GM12875 (cell line): ENCODE results near the gene HYCC1.
"Not testable (repeated sequence)": the region's sequence is repeated elsewhere in the genome, so short reads cannot be mapped to it uniquely, and the experiment has no call there.

Source experiments
- H3K4me3 ChIP-seq: one replicate; pipeline ENCODE4 v1.5.1; 2011; ENCODE audit warnings: low read depth, low read length, control low read depth
- CTCF ChIP-seq: IDR thresholded peaks from 2 replicates; pipeline ENCODE4 v1.5.1; 2011; ENCODE audit warnings: low read depth, mild to moderate bottlenecking, control low read depth, inconsistent platforms, low read length, moderate library complexity, borderline replicate concordance; ENCODE audit not compliant: insufficient read depth

Gene HYCC1

GRCh38 chr7:22980422-22980821, 33.5 kb downstream of the HYCC1 start:
- H3K4me3 ChIP-seq, result no peak overlapping the region
- TF ChIP-seq CTCF, result no peak

GRCh38 chr7:22979861-22980260, 34.1 kb downstream of the HYCC1 start:
- no peak for TF ChIP-seq CTCF
- no peak overlapping the region for H3K4me3 ChIP-seq

- H3K4me3 ChIP-seq, result no peak overlapping the region
- no peak for TF ChIP-seq CTCF
These were observed 34.7 kb downstream of the HYCC1 start for GRCh38 chr7:22979251-22979650.

- H3K4me3 ChIP-seq, result not testable (repeated sequence)
These were observed 39.3 kb downstream of the HYCC1 start for GRCh38 chr7:22974636-22975035.

- no peak overlapping the region for H3K4me3 ChIP-seq
- TF ChIP-seq CTCF, result no peak
These were observed 41.7 kb downstream of the HYCC1 start for GRCh38 chr7:22972207-22972606.

- H3K4me3 ChIP-seq, result no peak overlapping the region
- no peak for TF ChIP-seq CTCF
These were observed 44.9 kb downstream of the HYCC1 start for GRCh38 chr7:22969010-22969431.
